Large intestine (tissue), 3 donors: ENCODE data around the gene CNTN5. TPM values are rescaled to one million over a fixed set of nuclear protein-coding genes. Genes with fewer than 3 reads are reported as not detected.
A peak's percentile ranks its signal among the peaks of the same experiment; 100 is the strongest.

ENCODE experiments used
- DNase-seq, 2 donors: peaks; one replicate each; pipeline versions ENCODE4 v3.0.0 to v3.0.0-alpha.2; 2013
- H3K27ac ChIP-seq: one replicate; pipeline ENCODE4 v1.5.1; 2013; ENCODE audit warnings: low read length
- H3K27me3 ChIP-seq: 2 replicates; pipeline ENCODE4 v1.6.1; 2013; ENCODE audit warnings: low read length; ENCODE audit not compliant: control insufficient read depth, insufficient read depth
- H3K36me3 ChIP-seq: 2 replicates; pipeline ENCODE4 v1.6.1; 2013; ENCODE audit warnings: low read length; ENCODE audit not compliant: control insufficient read depth, insufficient read depth
- H3K4me1 ChIP-seq: one replicate; pipeline ENCODE4 v1.6.1; 2013; ENCODE audit warnings: low read length; ENCODE audit not compliant: control insufficient read depth, insufficient read depth
- H3K4me3 ChIP-seq: one replicate; pipeline ENCODE4 v1.5.1; 2013; ENCODE audit warnings: low read length
- H3K9me3 ChIP-seq: one replicate; pipeline ENCODE4 v1.6.1; 2013; ENCODE audit warnings: mild to moderate bottlenecking, low read depth, low read length, moderate library complexity; ENCODE audit not compliant: control insufficient read depth
- WGBS: methylation state at CpG from one replicate; pipeline ENCODE4 v1.1.5; 2013; ENCODE audit warnings: low lambda C conversion rate; ENCODE audit not compliant: insufficient coverage; 5-methylcytosine and 5-hydroxymethylcytosine counted together
- polyA plus RNA-seq: library from polyadenylated mRNA; unstranded; fragments of 120-200 nt; gene quantifications from one replicate; pipeline ENCODE4 v1.2.1, GENCODE V29; 2013

CNTN5 gene
- polyA plus RNA-seq, 1 donor, result 0.70 TPM

GRCh38 chr11:100008417-100008816 lies 987.7 kb downstream of the CNTN5 start:
- WGBS, result 40% methylated on average over 1 of the region's 1 CpG
- peak; percentile 49 to 81 for DNase-seq
- H3K4me1 ChIP-seq, result peaks cover 31% of the 10 kb centered on the region

GRCh38 chr11:100009728-100010127 lies 989.0 kb downstream of the CNTN5 start:
- WGBS, result 69% methylated on average over 2 of the region's 3 CpGs
- no peaks in the 10 kb centered on the region for H3K36me3 ChIP-seq
- no peaks in the 10 kb centered on the region for H3K27me3 ChIP-seq
- H3K4me1 ChIP-seq, result peaks cover 24% of the 10 kb centered on the region
- H3K4me3 ChIP-seq, result no peak overlapping the region
- no peak for DNase-seq
- no peak overlapping the region for H3K27ac ChIP-seq
- H3K9me3 ChIP-seq, result no peaks in the 10 kb centered on the region

More at GRCh38 chr11:100008417-100008816, 987.7 kb downstream of the CNTN5 start:
- Histone ChIP-seq H3K36me3 (no peaks in the 10 kb centered on the region), H3K27ac (peak overlapping the region; percentile 34), H3K4me3 (no peak overlapping the region), H3K9me3 (no peaks in the 10 kb centered on the region), H3K27me3 (no peaks in the 10 kb centered on the region)

GRCh38 chr11:100010393-100010792 lies 989.6 kb downstream of the CNTN5 start:
- peaks cover 21% of the 10 kb centered on the region for H3K4me1 ChIP-seq
- WGBS, result no CpG with 5 or more reads among the region's 3 CpGs
- no peak for DNase-seq

GRCh38 chr11:100011697-100012096 lies 990.9 kb downstream of the CNTN5 start:
- Histone ChIP-seq H3K27me3 (no peaks in the 10 kb centered on the region), H3K36me3 (no peaks in the 10 kb centered on the region), H3K4me1 (peaks cover 21% of the 10 kb centered on the region), H3K27ac (no peak overlapping the region), H3K4me3 (no peak overlapping the region), H3K9me3 (no peaks in the 10 kb centered on the region)
- no CpG with 5 or more reads among the region's 1 CpG for WGBS
- DNase-seq, result no peak

More at GRCh38 chr11:100010393-100010792, 989.6 kb downstream of the CNTN5 start:
- H3K4me3 ChIP-seq, result no peak overlapping the region
- H3K36me3 ChIP-seq, result no peaks in the 10 kb centered on the region
- no peaks in the 10 kb centered on the region for H3K9me3 ChIP-seq
- no peaks in the 10 kb centered on the region for H3K27me3 ChIP-seq
- H3K27ac ChIP-seq, result no peak overlapping the region

GRCh38 chr11:100013011-100013410 lies 992.3 kb downstream of the CNTN5 start:
- WGBS, result no CpG with 5 or more reads among the region's 1 CpG
- Histone ChIP-seq H3K27me3 (no peaks in the 10 kb centered on the region), H3K4me3 (no peak overlapping the region), H3K9me3 (no peaks in the 10 kb centered on the region), H3K4me1 (peaks cover 21% of the 10 kb centered on the region), H3K36me3 (no peaks in the 10 kb centered on the region), H3K27ac (no peak overlapping the region)
- peak in 1 of 2 donors; percentile 44 for DNase-seq

- Histone ChIP-seq H3K27ac (no peak overlapping the region), H3K4me3 (no peak overlapping the region), H3K9me3 (no peaks in the 10 kb centered on the region), H3K4me1 (no peaks in the 10 kb centered on the region), H3K27me3 (no peaks in the 10 kb centered on the region), H3K36me3 (no peaks in the 10 kb centered on the region)
- WGBS, result no CpG with 5 or more reads among the region's 1 CpG
- DNase-seq, result no peak
Observed at GRCh38 chr11:100031973-100032372, 1011.2 kb downstream of the CNTN5 start.

- Histone ChIP-seq H3K4me3 (no peak overlapping the region), H3K9me3 (no peaks in the 10 kb centered on the region), H3K4me1 (no peaks in the 10 kb centered on the region), H3K36me3 (no peaks in the 10 kb centered on the region), H3K27me3 (no peaks in the 10 kb centered on the region), H3K27ac (no peak overlapping the region)
- peak in 1 of 2 donors; percentile 26 for DNase-seq
- WGBS, result no CpG with 5 or more reads among the region's 9 CpGs
Observed at GRCh38 chr11:100061006-100061405, 1040.3 kb downstream of the CNTN5 start.

GRCh38 chr11:100066399-100066798 lies 1045.7 kb downstream of the CNTN5 start:
- 86% methylated on average over 1 of the region's 2 CpGs for WGBS

GRCh38 chr11:100068116-100068515 lies 1047.4 kb downstream of the CNTN5 start:
- DNase-seq, result no peak
- Histone ChIP-seq H3K9me3 (no peaks in the 10 kb centered on the region), H3K4me1 (no peaks in the 10 kb centered on the region), H3K27ac (no peak overlapping the region), H3K27me3 (no peaks in the 10 kb centered on the region), H3K36me3 (no peaks in the 10 kb centered on the region), H3K4me3 (no peak overlapping the region)
- WGBS, result 71% methylated on average over 3 of the region's 4 CpGs

More at GRCh38 chr11:100066399-100066798, 1045.7 kb downstream of the CNTN5 start:
- no peaks in the 10 kb centered on the region for H3K9me3 ChIP-seq
- H3K27ac ChIP-seq, result no peak overlapping the region
- no peaks in the 10 kb centered on the region for H3K36me3 ChIP-seq
- DNase-seq, result no peak
- H3K4me1 ChIP-seq, result no peaks in the 10 kb centered on the region
- H3K27me3 ChIP-seq, result no peaks in the 10 kb centered on the region
- no peak overlapping the region for H3K4me3 ChIP-seq

- no peaks in the 10 kb centered on the region for H3K4me1 ChIP-seq
- no peak overlapping the region for H3K4me3 ChIP-seq
- peak; percentile 9 to 23 for DNase-seq
- H3K9me3 ChIP-seq, result no peaks in the 10 kb centered on the region
- no peak overlapping the region for H3K27ac ChIP-seq
- H3K27me3 ChIP-seq, result no peaks in the 10 kb centered on the region
- H3K36me3 ChIP-seq, result no peaks in the 10 kb centered on the region
Observed at GRCh38 chr11:100072131-100072530, 1051.4 kb downstream of the CNTN5 start.

- no peaks in the 10 kb centered on the region for H3K4me1 ChIP-seq
- no peak for DNase-seq
- 71% methylated on average over 1 of the region's 2 CpGs for WGBS
- no peaks in the 10 kb centered on the region for H3K27me3 ChIP-seq
- H3K27ac ChIP-seq, result no peak overlapping the region
- H3K9me3 ChIP-seq, result no peaks in the 10 kb centered on the region
- H3K36me3 ChIP-seq, result no peaks in the 10 kb centered on the region
- H3K4me3 ChIP-seq, result no peak overlapping the region
Observed at GRCh38 chr11:100080381-100080780, 1059.6 kb downstream of the CNTN5 start.
